Tibial nerve (tissue), 4 donors: ENCODE results near the gene REPS1. TPM values are rescaled to one million over a fixed set of nuclear protein-coding genes. Genes with fewer than 3 reads are reported as not detected.

Experiments used
- DNase-seq, 2 donors: peaks; one replicate each; pipeline ENCODE4 v3.0.0-alpha.2; 2019; ENCODE audit warnings: low spot score in 2 of 2
- H3K27ac ChIP-seq, 4 donors: fragments of 200-600 bp; sonication (generic) in 3 of 4; one replicate each; pipeline ENCODE4 v1.5.1; 2017 to 2019; ENCODE audit warnings: mild to moderate bottlenecking in 1 of 4
- H3K27me3 ChIP-seq, 2 donors: fragments of 200-600 bp; sonication (generic) in 1 of 2; one replicate each; pipeline versions ENCODE4 v1.5.1 to v1.6.0; 2017 to 2019
- H3K36me3 ChIP-seq, 3 donors: fragments of 200-600 bp; sonication (generic); one replicate each; pipeline ENCODE4 v1.5.1; 2018 to 2019
- H3K4me1 ChIP-seq, 4 donors: fragments of 200-600 bp; sonication (generic) in 3 of 4; one replicate each; pipeline ENCODE4 v1.5.1; 2017 to 2019
- H3K4me3 ChIP-seq, 4 donors: fragments of 200-600 bp; sonication (generic) in 3 of 4; one replicate each; pipeline ENCODE4 v1.5.1; 2017 to 2019; ENCODE audit warnings: mild to moderate bottlenecking in 1 of 4, moderate library complexity in 1 of 4
- H3K9me3 ChIP-seq, 4 donors: fragments of 200-600 bp; sonication (generic) in 3 of 4; one replicate each; pipeline ENCODE4 v1.5.1; 2017 to 2019
- EP300 ChIP-seq, 2 donors: sonication (generic); formaldehyde crosslinking; IDR thresholded peaks; one replicate each; pipeline ENCODE4 v1.6.1; 2017; ENCODE audit warnings: antibody characterized with exemption in 2 of 2, mild to moderate bottlenecking in 1 of 2
- POLR2A ChIP-seq, 2 donors: fragments of 450-650 bp; IDR thresholded peaks; one replicate each; pipeline ENCODE4 v1.6.1; 2017; ENCODE audit warnings: antibody characterized with exemption in 2 of 2, mild to moderate bottlenecking in 2 of 2, moderate library complexity in 2 of 2
- WGBS, 2 donors: methylation state at CpG; one replicate each; pipeline ENCODE4 v1.1.5; 2018; 5-methylcytosine and 5-hydroxymethylcytosine counted together
- total RNA-seq, 4 donors: library from RNA; depleted of rRNA; stranded (reverse); fragments of >200 nt; gene quantifications; one replicate each; pipeline ENCODE4 v1.1.0, GENCODE V29; 2016
- TF ChIP-seq, protein P1 (sequence below), 5 experiments: fragments of 200-600 bp in 3 of 5; fragments of 450-650 bp in 2 of 5; sonication (generic) in 3 of 5; IDR thresholded peaks; one replicate each; pipeline ENCODE4 v1.5.1; 2016 to 2019; ENCODE audit warnings: antibody characterized with exemption in 5 of 5, mild to moderate bottlenecking in 3 of 5, moderate library complexity in 2 of 5

Gene REPS1
- total RNA-seq, 4 donors from 2014 or later: 31.0 to 66.0 (median 50.6) TPM

DNA sequence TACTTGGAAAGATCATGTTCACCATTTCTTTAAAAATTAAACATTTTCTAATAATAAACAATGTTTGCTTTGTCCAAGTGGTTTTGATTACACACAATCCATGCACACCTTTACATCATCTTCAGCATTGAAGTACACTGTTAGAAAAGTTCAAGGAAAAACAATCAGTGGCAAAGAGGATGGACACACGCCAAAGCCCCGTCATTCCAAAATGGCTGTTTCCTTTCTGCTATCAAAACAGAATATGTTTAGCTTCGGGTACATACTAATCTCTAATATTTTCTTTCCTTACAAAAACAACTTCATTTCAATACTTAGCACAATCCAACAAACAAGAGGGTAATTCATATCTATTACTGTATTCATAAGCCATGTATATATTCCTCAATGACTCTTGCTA is 24.5 kb downstream of the REPS1 start:
- Histone ChIP-seq H3K4me3 (no peak overlapping the region), H3K4me1 (peaks cover 0 to 37% (median 2%) of the 10 kb centered on the region in 4 donors), H3K9me3 (no peaks in the 10 kb centered on the region), H3K27me3 (no peaks in the 10 kb centered on the region), H3K36me3 (no peaks in the 10 kb centered on the region), H3K27ac (no peak overlapping the region)
- DNase-seq: no peak
- TF ChIP-seq EP300 (IDR thresholded peaks at IDR 0.05) (no peak), POLR2A (IDR thresholded peaks at IDR 0.05) (no peak)
- TF ChIP-seq, protein P1, sequence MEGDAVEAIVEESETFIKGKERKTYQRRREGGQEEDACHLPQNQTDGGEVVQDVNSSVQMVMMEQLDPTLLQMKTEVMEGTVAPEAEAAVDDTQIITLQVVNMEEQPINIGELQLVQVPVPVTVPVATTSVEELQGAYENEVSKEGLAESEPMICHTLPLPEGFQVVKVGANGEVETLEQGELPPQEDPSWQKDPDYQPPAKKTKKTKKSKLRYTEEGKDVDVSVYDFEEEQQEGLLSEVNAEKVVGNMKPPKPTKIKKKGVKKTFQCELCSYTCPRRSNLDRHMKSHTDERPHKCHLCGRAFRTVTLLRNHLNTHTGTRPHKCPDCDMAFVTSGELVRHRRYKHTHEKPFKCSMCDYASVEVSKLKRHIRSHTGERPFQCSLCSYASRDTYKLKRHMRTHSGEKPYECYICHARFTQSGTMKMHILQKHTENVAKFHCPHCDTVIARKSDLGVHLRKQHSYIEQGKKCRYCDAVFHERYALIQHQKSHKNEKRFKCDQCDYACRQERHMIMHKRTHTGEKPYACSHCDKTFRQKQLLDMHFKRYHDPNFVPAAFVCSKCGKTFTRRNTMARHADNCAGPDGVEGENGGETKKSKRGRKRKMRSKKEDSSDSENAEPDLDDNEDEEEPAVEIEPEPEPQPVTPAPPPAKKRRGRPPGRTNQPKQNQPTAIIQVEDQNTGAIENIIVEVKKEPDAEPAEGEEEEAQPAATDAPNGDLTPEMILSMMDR (IDR thresholded peaks at IDR 0.05): no peak
- WGBS, 2 donors: 50 to 53% methylated on average over 3 of the region's 3 CpGs

DNA sequence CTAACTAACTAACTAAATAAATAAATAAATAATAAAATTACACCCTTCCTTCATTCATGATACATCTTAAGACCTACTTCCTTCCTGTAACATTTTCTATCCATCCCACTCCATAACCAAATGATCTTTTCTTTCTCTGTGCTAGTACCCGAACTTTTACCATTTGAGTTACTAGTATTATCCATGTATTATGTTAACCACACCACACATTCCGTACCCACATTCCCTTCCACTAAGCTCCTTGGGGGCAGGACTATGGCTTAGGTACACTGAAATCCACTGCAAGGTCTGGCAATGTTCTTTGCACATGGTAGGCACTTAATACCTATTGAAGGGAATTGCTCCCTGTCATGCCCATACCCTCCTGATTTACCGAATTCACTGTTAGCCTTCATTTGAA is 24.9 kb downstream of the REPS1 start:
- DNase-seq: no peak
- WGBS, 2 donors: 97 to 98% methylated on average over 3 of the region's 3 CpGs
- Histone ChIP-seq H3K4me3 (no peak overlapping the region), H3K27ac (no peak overlapping the region), H3K9me3 (no peaks in the 10 kb centered on the region), H3K27me3 (no peaks in the 10 kb centered on the region), H3K36me3 (no peaks in the 10 kb centered on the region), H3K4me1 (peaks cover 0 to 39% (median 4%) of the 10 kb centered on the region in 4 donors)
- TF ChIP-seq, protein P1 (IDR thresholded peaks at IDR 0.05): no peak
- TF ChIP-seq EP300 (IDR thresholded peaks at IDR 0.05) (no peak), POLR2A (IDR thresholded peaks at IDR 0.05) (no peak)

DNA sequence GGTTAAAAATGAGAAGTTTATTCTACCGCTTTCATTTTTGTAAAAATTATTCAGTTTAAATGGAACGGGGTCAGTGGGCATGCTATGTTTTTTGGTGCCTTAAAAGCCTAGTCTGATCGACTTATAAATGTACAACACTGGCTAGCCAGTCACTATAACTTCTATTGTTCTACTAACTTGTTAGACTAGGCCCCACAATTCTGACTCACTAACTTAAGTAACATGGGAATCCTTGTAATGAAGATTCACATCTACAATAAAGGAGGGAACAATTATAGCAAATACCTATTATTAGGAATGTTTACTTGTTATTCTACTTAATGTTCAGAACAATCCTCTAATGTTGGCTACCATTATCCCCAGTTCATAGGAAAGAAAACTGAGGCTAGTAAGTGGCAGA is 28.5 kb downstream of the REPS1 start:
- WGBS, 2 donors: 52 to 54% methylated on average over 3 of the region's 3 CpGs
- no peak for DNase-seq

DNA sequence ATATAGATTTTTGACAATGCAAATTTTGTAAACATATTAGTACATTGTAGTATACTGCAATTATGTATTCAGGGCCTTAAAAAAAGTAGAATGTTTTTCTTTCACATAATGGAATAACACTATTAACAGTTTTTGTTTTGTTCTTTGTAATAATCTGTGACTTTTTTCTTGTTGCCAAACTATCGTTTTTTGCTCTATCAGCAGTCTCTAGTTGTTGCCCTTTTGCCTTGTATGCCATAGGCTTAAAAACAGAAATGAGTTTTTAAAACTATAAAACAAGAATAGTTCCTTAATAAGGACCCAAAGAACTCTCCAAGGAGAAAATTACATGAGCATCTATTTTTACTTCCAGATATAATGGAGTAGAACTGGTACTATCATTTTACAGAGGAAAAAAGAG is 29.5 kb downstream of the REPS1 start:
- H3K27me3 ChIP-seq: no peaks in the 10 kb centered on the region
- TF ChIP-seq, protein P1 (IDR thresholded peaks at IDR 0.05): no peak
- TF ChIP-seq POLR2A (IDR thresholded peaks at IDR 0.05): no peak
- no peak for TF ChIP-seq EP300 (IDR thresholded peaks at IDR 0.05)
- no peak overlapping the region for H3K4me3 ChIP-seq
- no peaks in the 10 kb centered on the region for H3K36me3 ChIP-seq
- DNase-seq: no peak
- peaks cover 0 to 39% (median 10%) of the 10 kb centered on the region in 4 donors for H3K4me1 ChIP-seq
- H3K27ac ChIP-seq: peak overlapping the region in 1 of 4 donors; percentile 56
- H3K9me3 ChIP-seq: no peaks in the 10 kb centered on the region
- 22 to 33% methylated on average over 1 of the region's 1 CpG for WGBS, 2 donors

More for the DNA sequence above, 28.5 kb downstream of the REPS1 start:
- no peaks in the 10 kb centered on the region for H3K36me3 ChIP-seq
- H3K4me3 ChIP-seq: no peak overlapping the region
- H3K27me3 ChIP-seq: no peaks in the 10 kb centered on the region
- H3K9me3 ChIP-seq: no peaks in the 10 kb centered on the region
- TF ChIP-seq POLR2A (IDR thresholded peaks at IDR 0.05) (no peak), EP300 (IDR thresholded peaks at IDR 0.05) (no peak)
- TF ChIP-seq, protein P1 (IDR thresholded peaks at IDR 0.05): no peak
- peak overlapping the region in 1 of 4 donors; percentile 56 for H3K27ac ChIP-seq
- H3K4me1 ChIP-seq: peaks cover 0 to 44% (median 10%) of the 10 kb centered on the region in 4 donors

DNA sequence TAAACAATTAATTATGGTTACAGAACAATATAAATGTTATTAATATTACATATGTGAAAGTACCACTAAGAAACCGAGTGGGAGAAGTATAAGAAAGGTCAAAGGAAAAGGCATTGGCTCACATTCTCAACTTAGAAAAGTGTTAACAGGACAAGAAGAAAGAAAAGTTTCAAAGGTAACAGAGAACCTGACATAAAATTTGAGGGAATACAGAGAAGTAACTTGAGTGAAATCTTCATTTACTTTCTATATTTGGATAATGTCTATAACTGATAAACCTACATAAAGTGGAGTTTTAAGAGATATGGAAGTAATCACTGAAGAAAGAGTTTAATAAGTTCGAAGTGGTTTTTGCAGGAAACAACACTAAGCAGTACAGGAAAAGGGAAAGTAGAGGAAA is 30.1 kb downstream of the REPS1 start:
- Histone ChIP-seq H3K4me1 (peaks cover 0 to 32% (median 10%) of the 10 kb centered on the region in 4 donors), H3K36me3 (no peaks in the 10 kb centered on the region), H3K27ac (peak overlapping the region in 1 of 4 donors; percentile 56), H3K4me3 (no peak overlapping the region), H3K27me3 (no peaks in the 10 kb centered on the region), H3K9me3 (no peaks in the 10 kb centered on the region)
- TF ChIP-seq, protein P1 (IDR thresholded peaks at IDR 0.05): no peak
- TF ChIP-seq EP300 (IDR thresholded peaks at IDR 0.05) (no peak), POLR2A (IDR thresholded peaks at IDR 0.05) (no peak)
- 34 to 36% methylated on average over 2 of the region's 2 CpGs for WGBS, 2 donors
- DNase-seq: no peak
